ENCODE results near the gene MACO1. TPM values are rescaled to one million over a fixed set of nuclear protein-coding genes. Genes with fewer than 3 reads are reported as not detected.
A peak's percentile ranks its signal among the peaks of the same experiment; 100 is the strongest.
"Not testable (repeated sequence)": the region's sequence is repeated elsewhere in the genome, so short reads cannot be mapped to it uniquely, and the experiment has no call there.

MACO1 gene
- total and polyA plus RNA-seq, 9 of the 15 experiments (the other 6 are each of a cell fraction or from before 2014, with no cell fraction given) = 4.6 to 28.4 (median 21.7) TPM

- TF ChIP-seq NFIX (CRISPR knock-in tag; IDR thresholded peaks at IDR 0.05; ENCODE audit: low read depth) (peak; percentile 73), ZBTB2 (IDR thresholded peaks at IDR 0.05) (0 out of 2 replicates have a peak, but pooled peaks have one; percentile 48), PML (IDR thresholded peaks at IDR 0.05; ENCODE audit: low read length) (0 out of 2 replicates have a peak, but pooled peaks have one; percentile 24), CTBP1 (IDR thresholded peaks at IDR 0.05; ENCODE audit: borderline replicate concordance) (peak; percentile 37; the same call in 1 of the 2 replicates), ARID1B (IDR thresholded peaks at IDR 0.05) (peak; percentile 85), ZEB2 (IDR thresholded peaks at IDR 0.05) (0 out of 2 replicates have a peak, but pooled peaks have one; percentile 28), CBFA2T3 (IDR thresholded peaks at IDR 0.05) (peak; percentile 85), SMARCA4 (IDR thresholded peaks at IDR 0.05) (peak; percentile 81), SMAD4 (CRISPR knock-in tag; conservative IDR thresholded peaks at IDR 0.05) (0 out of 2 replicates have a peak, but pooled peaks have one; percentile 24), EP300 (IDR thresholded peaks at IDR 0.05; ENCODE audit: low read length) (peak; percentile 24; the same call in 1 of the 2 replicates), CXXC5 (CRISPR knock-in tag; IDR thresholded peaks at IDR 0.05) (peak; percentile 14; the same call in 1 of the 2 replicates), RBM25 (IDR thresholded peaks at IDR 0.05; ENCODE audit: low read depth, low read length, severe bottlenecking) (peak; percentile 57), SMARCC2 (IDR thresholded peaks at IDR 0.05; ENCODE audit: low read depth) (peak; percentile 57; the same call in 1 of the 2 replicates), DPF2 (IDR thresholded peaks at IDR 0.05) (peak; percentile 77), TEAD4 (IDR thresholded peaks at IDR 0.05; ENCODE audit: low read length) (peak; percentile 72), RCOR1 (IDR thresholded peaks at IDR 0.05; ENCODE audit: borderline replicate concordance in 1 of 2, low read depth in 2 of 2, low read length in 2 of 2) (0 out of 4 replicates have a peak, but pooled peaks of 1 of the 2 experiments have one; percentile 16)
- not testable (repeated sequence) for TF ChIP-seq TEAD4 (CRISPR knock-in tag; IDR thresholded peaks at IDR 0.05; ENCODE audit: borderline replicate concordance)
Observed at GRCh38 chr1:25409641-25410427, 20.9 kb upstream of the MACO1 start (continued).

Measured in K562 (cell line).